Ovary (tissue), 9 donors: ENCODE data around the gene CDC42BPA. TPM values are rescaled to one million over a fixed set of nuclear protein-coding genes. Genes with fewer than 3 reads are reported as not detected.
A peak's percentile ranks its signal among the peaks of the same experiment; 100 is the strongest.

Source experiments
- DNase-seq, 5 donors: peaks; one replicate each; pipeline ENCODE4 v3.0.0-alpha.2; 2019 to 2020
- H3K27ac ChIP-seq, 2 donors: fragments of 200-600 bp; one replicate each; pipeline versions ENCODE4 v1.5.1 to v1.8.0; 2019 to 2022
- H3K27me3 ChIP-seq: fragments of 200-600 bp; one replicate; pipeline ENCODE4 v1.8.0; 2022
- H3K36me3 ChIP-seq: fragments of 200-600 bp; sonication (generic); one replicate; pipeline ENCODE4 v1.5.1; 2019
- H3K4me1 ChIP-seq: one replicate; pipeline ENCODE4 v1.8.1; 2013; ENCODE audit warnings: mild to moderate bottlenecking, moderate library complexity; ENCODE audit not compliant: insufficient read depth
- H3K4me3 ChIP-seq: fragments of 200-600 bp; sonication (generic); one replicate; pipeline ENCODE4 v1.5.1; 2017
- H3K9me3 ChIP-seq, 2 donors: fragments of 200-600 bp in 1 of 2; sonication (generic) in 1 of 2; one replicate each; pipeline versions ENCODE4 v1.5.1 to v1.8.1; 2013 to 2019; ENCODE audit warnings: mild to moderate bottlenecking in 1 of 2, moderate library complexity in 1 of 2
- EP300 ChIP-seq: sonication (generic); formaldehyde crosslinking; IDR thresholded peaks from one replicate; pipeline ENCODE4 v1.6.1; 2017; ENCODE audit warnings: antibody characterized with exemption
- POLR2A ChIP-seq: fragments of 450-650 bp; IDR thresholded peaks from one replicate; pipeline ENCODE4 v1.6.1; 2017; ENCODE audit warnings: antibody characterized with exemption, mild to moderate bottlenecking, moderate library complexity
- WGBS, 3 donors: extraction: QIAGEN DNeasy Blood & Tissue Kit in 1 of 3; methylation state at CpG; one replicate each; pipeline versions ENCODE4 v1.1.5 to v1.1.7; 2013 to 2017; 5-methylcytosine and 5-hydroxymethylcytosine counted together
- intact Hi-C, 4 donors: fragments of 100-400 bp; cut with DNase I; formaldehyde crosslinking; loops; one replicate each; pipeline versions ENCODE4 v1.11.0 to v1.15.1; 2022 to 2023
- polyA plus RNA-seq, 2 donors: library from polyadenylated mRNA; stranded (reverse); fragments of 200-250 nt in 1 of 2; fragments of 350-450 nt in 1 of 2; fragmentation: Illumina TruSeq in 1 of 2; extraction: RNeasy Lipid Tissue Mini Kit (QIAGEN cat#74804) in 1 of 2; gene quantifications; one replicate each; pipeline ENCODE4 v1.2.3, GENCODE V29; 2013 to 2014
- small RNA-seq: library from RNA; depleted of rRNA; stranded (forward); fragments of <200 nt; gene quantifications from one replicate; pipeline ENCODE3, GENCODE V24; 2016
- total RNA-seq, 7 donors: library from RNA; depleted of rRNA in 2 of 7; stranded (reverse); fragments of >200 nt in 2 of 7; fragmentation: NEBNext Ultra II Directional in 3 of 7; extraction: Animal tissue kit (Norgen Biotek cat#: 25700) in 3 of 7; gene quantifications; one replicate each; pipeline versions ENCODE4 v1.1.0 to v1.2.4, GENCODE V29; 2016 to 2023
- TF ChIP-seq, protein P1 (sequence below), 3 donors: fragments of 450-650 bp in 2 of 3; fragments of 200-600 bp in 1 of 3; IDR thresholded peaks; one replicate each; pipeline versions ENCODE4 v1.5.1 to v1.8.0; 2016 to 2022; ENCODE audit warnings: antibody characterized with exemption in 3 of 3, mild to moderate bottlenecking in 1 of 3
- donor health status: DM: no; HTN: no; CAD: no; lungs with moderate emphysema.
- donor health status: DM: no; HTN: no; CAD: no.
- donor health status: Bipolar disorder and iron deficiency.
- donor health status: DM: yes; HTN: yes; CAD: no.
- donor health status: DM: no; HTN: no; CAD: no.
- donor health status: DM: yes; HTN: yes; CAD: no.

Gene CDC42BPA
- total and polyA plus RNA-seq, 9 donors = 11.1 to 56.2 (median 40.2) TPM

DNA sequence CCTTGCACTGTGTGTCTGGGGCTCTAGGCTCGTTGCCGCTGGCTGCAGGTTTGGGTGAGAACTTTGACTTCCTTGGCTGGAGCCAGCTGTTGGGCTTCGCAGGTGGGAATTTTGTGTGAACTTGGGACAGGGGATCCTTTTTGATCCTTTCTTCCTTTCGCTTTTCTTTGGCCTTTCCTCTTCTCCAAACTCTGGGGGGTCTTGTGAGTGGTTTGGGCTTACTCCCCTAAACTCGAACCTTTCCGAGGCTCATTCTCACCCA is 377.6 kb downstream of the CDC42BPA start:
- no peak for DNase-seq
- intact Hi-C loops = no loop called here
- TF ChIP-seq, protein P1, sequence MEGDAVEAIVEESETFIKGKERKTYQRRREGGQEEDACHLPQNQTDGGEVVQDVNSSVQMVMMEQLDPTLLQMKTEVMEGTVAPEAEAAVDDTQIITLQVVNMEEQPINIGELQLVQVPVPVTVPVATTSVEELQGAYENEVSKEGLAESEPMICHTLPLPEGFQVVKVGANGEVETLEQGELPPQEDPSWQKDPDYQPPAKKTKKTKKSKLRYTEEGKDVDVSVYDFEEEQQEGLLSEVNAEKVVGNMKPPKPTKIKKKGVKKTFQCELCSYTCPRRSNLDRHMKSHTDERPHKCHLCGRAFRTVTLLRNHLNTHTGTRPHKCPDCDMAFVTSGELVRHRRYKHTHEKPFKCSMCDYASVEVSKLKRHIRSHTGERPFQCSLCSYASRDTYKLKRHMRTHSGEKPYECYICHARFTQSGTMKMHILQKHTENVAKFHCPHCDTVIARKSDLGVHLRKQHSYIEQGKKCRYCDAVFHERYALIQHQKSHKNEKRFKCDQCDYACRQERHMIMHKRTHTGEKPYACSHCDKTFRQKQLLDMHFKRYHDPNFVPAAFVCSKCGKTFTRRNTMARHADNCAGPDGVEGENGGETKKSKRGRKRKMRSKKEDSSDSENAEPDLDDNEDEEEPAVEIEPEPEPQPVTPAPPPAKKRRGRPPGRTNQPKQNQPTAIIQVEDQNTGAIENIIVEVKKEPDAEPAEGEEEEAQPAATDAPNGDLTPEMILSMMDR (IDR thresholded peaks at IDR 0.05) = no peak
- TF ChIP-seq EP300 (no peak), POLR2A (no peak)
- no peaks in the 10 kb centered on the region for H3K36me3 ChIP-seq
- peak overlapping the region; percentile 95 for H3K4me3 ChIP-seq
- WGBS, 3 donors = 20 to 29% (median 24%) methylated on average over 6 of the region's 6 CpGs
- no peaks in the 10 kb centered on the region for H3K27me3 ChIP-seq
- H3K4me1 ChIP-seq = peaks cover 34% of the 10 kb centered on the region
- no peaks in the 10 kb centered on the region for H3K9me3 ChIP-seq
- H3K27ac ChIP-seq = peak overlapping the region in 1 of 2 donors; percentile 53

GRCh38 chr1:226940029-226940805 is 378.1 kb downstream of the CDC42BPA start, which contains the start of gene COQ8A:
Gene COQ8A, plus strand, starts transcription at chr1:226940294. Its CDS starts 21,092 bp downstream, at chr1:226961386.
- 0% methylated on average over 64 to 73 of the region's 73 CpGs for WGBS, 3 donors

More at GRCh38 chr1:226940029-226940805, 378.1 kb downstream of the CDC42BPA start, which contains the start of gene COQ8A:
- Histone ChIP-seq H3K27me3 (no peaks in the 10 kb centered on the region), H3K9me3 (no peaks in the 10 kb centered on the region), H3K4me3 (peak within 1 kb of the TSS; percentile 95), H3K27ac (peak within 1 kb of the TSS; percentile 92 to 99), H3K4me1 (peaks cover 29% of the 10 kb centered on the region), H3K36me3 (no peaks in the 10 kb centered on the region)
- DNase-seq = peak; percentile 99
- intact Hi-C loops = no loop called here
- TF ChIP-seq, protein P1 (IDR thresholded peaks at IDR 0.05) = no peak

Small RNA genes lying within 50 kb of the gene (small RNA-seq; reads per million reads assigned to genes)
- gene AL353689.1 = not detected

Other genes with a start within 250 kb of the CDC42BPA start
- gene ZNF678, start 245.1 kb upstream of the CDC42BPA start, total RNA-seq = 10 to 100 TPM in 2 of 7 donors, 1 to 10 TPM in 5; 7.0 to 12.0 (median 8.8) TPM
- 1 to 10 TPM; 2.5 to 3.6 TPM for gene ZNF678, start 245.1 kb upstream of the CDC42BPA start, polyA plus RNA-seq